ENCODE results near the gene A4GALT. TPM values are rescaled to one million over a fixed set of nuclear protein-coding genes. Genes with fewer than 3 reads are reported as not detected.
A peak's percentile ranks its signal among the peaks of the same experiment; 100 is the strongest.
"Not testable (repeated sequence)": the region's sequence is repeated elsewhere in the genome, so short reads cannot be mapped to it uniquely, and the experiment has no call there.

Gene A4GALT
- 5.8 TPM for polyA plus RNA-seq (2013, experiment 1 of 2; ENCODE audit: insufficient read length)
- 7.5 TPM for polyA plus RNA-seq (2013, experiment 2 of 2; ENCODE audit: insufficient read length)

- no peak for DNase-seq
Observed at GRCh38 chr22:42720263-42721044, at the start of gene A4GALT. Gene A4GALT, minus strand, starts transcription at chr22:42720870. Its CDS starts 26,919 bp downstream, at chr22:42693951.

- no peak for DNase-seq
Observed at GRCh38 chr22:42770448-42770726, 49.7 kb upstream of the A4GALT start.

- peak; percentile 56 for DNase-seq
Observed at GRCh38 chr22:42769574-42770447, 49.1 kb upstream of the A4GALT start.

GRCh38 chr22:42769238-42769573, 48.5 kb upstream of the A4GALT start:
- DNase-seq = no peak

GRCh38 chr22:42768385-42769035, 47.8 kb upstream of the A4GALT start:
- no peak for DNase-seq

- no peak for DNase-seq
Observed at GRCh38 chr22:42766860-42767259, 46.2 kb upstream of the A4GALT start.

- no peak for DNase-seq
Observed at GRCh38 chr22:42764895-42765363, 44.3 kb upstream of the A4GALT start.

GRCh38 chr22:42763965-42764480, 43.4 kb upstream of the A4GALT start:
- no peak for DNase-seq

GRCh38 chr22:42760806-42761565, 40.3 kb upstream of the A4GALT start:
- no peak for DNase-seq

GRCh38 chr22:42758931-42759629, 38.4 kb upstream of the A4GALT start:
- peak; percentile 31 for DNase-seq

- peak; percentile 86 for DNase-seq
Observed at GRCh38 chr22:42755553-42755952, 34.9 kb upstream of the A4GALT start.

GRCh38 chr22:42755121-42755520, 34.5 kb upstream of the A4GALT start:
- not testable (repeated sequence) for DNase-seq

GRCh38 chr22:42754658-42755057, 34.0 kb upstream of the A4GALT start:
- peak; percentile 52 for DNase-seq

- no peak for DNase-seq
Observed at GRCh38 chr22:42752912-42753311, 32.2 kb upstream of the A4GALT start.

GRCh38 chr22:42752230-42752746, 31.6 kb upstream of the A4GALT start:
- no peak for DNase-seq

GRCh38 chr22:42750421-42750820, 29.8 kb upstream of the A4GALT start:
- not testable (repeated sequence) for DNase-seq

GRCh38 chr22:42747701-42748513, 27.2 kb upstream of the A4GALT start:
- peak; percentile 79 for DNase-seq

- DNase-seq = peak; percentile 51
Observed at GRCh38 chr22:42745118-42745517, 24.4 kb upstream of the A4GALT start.

- peak; percentile 91 for DNase-seq
Observed at GRCh38 chr22:42743501-42743991, 22.9 kb upstream of the A4GALT start.

- DNase-seq = peak; percentile 23
Observed at GRCh38 chr22:42742940-42743339, 22.3 kb upstream of the A4GALT start.
